Osteoblast (primary cell): ENCODE measurements around the gene SPEG. TPM values are rescaled to one million over a fixed set of nuclear protein-coding genes. Genes with fewer than 3 reads are reported as not detected.

Source experiments
- DNase-seq: peaks from one replicate; pipeline ENCODE4 v3.0.0; 2011; ENCODE audit warnings: low spot score, mixed read lengths; ENCODE audit not compliant: insufficient read length; ENCODE audit errors: missing footprints
- H2AFZ ChIP-seq: 2 replicates; pipeline ENCODE4 v1.6.0; 2011; ENCODE audit warnings: mild to moderate bottlenecking, low read length
- H3K27ac ChIP-seq: 2 replicates; pipeline ENCODE4 v1.5.1; 2011; ENCODE audit warnings: mild to moderate bottlenecking, low read depth, low read length, moderate library complexity
- H3K27me3 ChIP-seq: 2 replicates; pipeline ENCODE4 v1.6.0; 2012; ENCODE audit warnings: mild to moderate bottlenecking, control low read depth, inconsistent platforms, low read length, moderate library complexity; ENCODE audit not compliant: insufficient read depth
- H3K36me3 ChIP-seq: 2 replicates; pipeline ENCODE4 v1.5.1; 2011; ENCODE audit warnings: mild to moderate bottlenecking, low read length, control low read depth, moderate library complexity; ENCODE audit not compliant: insufficient read depth
- H3K4me1 ChIP-seq: 2 replicates; pipeline ENCODE4 v1.5.1; 2011; ENCODE audit warnings: mild to moderate bottlenecking, low read length, control low read depth, moderate library complexity; ENCODE audit not compliant: insufficient read depth
- H3K4me2 ChIP-seq: 2 replicates; pipeline ENCODE4 v1.6.0; 2011; ENCODE audit warnings: mild to moderate bottlenecking, low read length; ENCODE audit not compliant: insufficient read depth
- H3K4me3 ChIP-seq: fragments of 200-600 bp; sonication (generic); 3 replicates; pipeline ENCODE4 v1.5.1; 2012; ENCODE audit warnings: mild to moderate bottlenecking, low read length, inconsistent platforms; ENCODE audit not compliant: insufficient read depth
- H3K79me2 ChIP-seq: 2 replicates; pipeline ENCODE4 v1.6.0; 2012; ENCODE audit warnings: mild to moderate bottlenecking, low read length, control low read depth, inconsistent platforms; ENCODE audit not compliant: insufficient read depth
- H3K9me3 ChIP-seq: 2 replicates; pipeline ENCODE4 v1.5.1; 2011; ENCODE audit warnings: low read depth, low read length, control low read depth
- H4K20me1 ChIP-seq: 2 replicates; pipeline ENCODE4 v1.6.0; 2012; ENCODE audit warnings: mild to moderate bottlenecking, low read length, control low read depth; ENCODE audit not compliant: insufficient read depth
- CTCF ChIP-seq: IDR thresholded peaks from 2 replicates; pipeline ENCODE4 v1.5.1; 2011; ENCODE audit warnings: mild to moderate bottlenecking, low read depth, low read length, moderate library complexity; ENCODE audit errors: extremely low read depth
- total RNA-seq: library from RNA; depleted of rRNA; stranded (reverse); fragments of >200 nt; gene quantifications from 2 replicates; pipeline ENCODE4 v1.2.3, GENCODE V29; 2012

SPEG gene
- total RNA-seq, 1 donor = 26.4 TPM

GRCh38 chr2:219489315-219489714 is 54.7 kb downstream of the SPEG start:
- TF ChIP-seq CTCF = no peak
- no peaks in the 10 kb centered on the region for H3K9me3 ChIP-seq
- H3K79me2 ChIP-seq = no peaks in the 10 kb centered on the region

GRCh38 chr2:219490186-219490585 is 55.5 kb downstream of the SPEG start:
- Histone ChIP-seq H3K79me2 (no peaks in the 10 kb centered on the region), H4K20me1 (peaks cover 6% of the 10 kb centered on the region), H3K4me1 (peaks cover 1% of the 10 kb centered on the region), H3K36me3 (peaks cover 44% of the 10 kb centered on the region), H3K4me2 (no peak overlapping the region), H3K4me3 (no peak overlapping the region), H2AFZ (no peak overlapping the region), H3K27ac (no peak overlapping the region), H3K27me3 (no peaks in the 10 kb centered on the region), H3K9me3 (no peaks in the 10 kb centered on the region)
- DNase-seq = no peak
- TF ChIP-seq CTCF = peak; percentile 10

More at GRCh38 chr2:219489315-219489714, 54.7 kb downstream of the SPEG start:
- Histone ChIP-seq H3K4me1 (no peaks in the 10 kb centered on the region), H2AFZ (no peak overlapping the region), H3K27ac (no peak overlapping the region), H4K20me1 (peaks cover 6% of the 10 kb centered on the region), H3K36me3 (peaks cover 44% of the 10 kb centered on the region), H3K27me3 (no peaks in the 10 kb centered on the region), H3K4me2 (no peak overlapping the region), H3K4me3 (no peak overlapping the region)
- DNase-seq = no peak

- Histone ChIP-seq H3K36me3 (peaks cover 44% of the 10 kb centered on the region), H4K20me1 (peaks cover 8% of the 10 kb centered on the region), H3K27me3 (no peaks in the 10 kb centered on the region), H3K4me1 (peaks cover 6% of the 10 kb centered on the region), H3K4me3 (no peak overlapping the region), H3K9me3 (no peaks in the 10 kb centered on the region), H3K79me2 (no peaks in the 10 kb centered on the region), H3K27ac (no peak overlapping the region), H3K4me2 (no peak overlapping the region), H2AFZ (no peak overlapping the region)
- no peak for DNase-seq
- TF ChIP-seq CTCF = no peak
These were observed 56.0 kb downstream of the SPEG start for GRCh38 chr2:219490600-219491130.

GRCh38 chr2:219491278-219491963 is 56.8 kb downstream of the SPEG start:
- peaks cover 40% of the 10 kb centered on the region for H3K36me3 ChIP-seq
- no peak overlapping the region for H3K27ac ChIP-seq
- peaks cover 7% of the 10 kb centered on the region for H3K4me1 ChIP-seq
- H2AFZ ChIP-seq = no peak overlapping the region
- peaks cover 5% of the 10 kb centered on the region for H4K20me1 ChIP-seq
- H3K4me3 ChIP-seq = no peak overlapping the region
- H3K9me3 ChIP-seq = no peaks in the 10 kb centered on the region
- DNase-seq = no peak
- H3K27me3 ChIP-seq = no peaks in the 10 kb centered on the region
- TF ChIP-seq CTCF = no peak
- H3K79me2 ChIP-seq = no peaks in the 10 kb centered on the region
- no peak overlapping the region for H3K4me2 ChIP-seq
